Stimulated activated CD4-positive, alpha-beta T cell treated with anti-CD3 and anti-CD28 coated beads, Interleukin-4, amount 100 ng/mL, for 4 hours (primary cell): Measurements from ENCODE around the gene PEAK1.

ENCODE experiments used
- DNase-seq, 2 experiments: peaks; one replicate each; pipeline ENCODE4 v3.0.0-alpha.2; 2020

Gene PEAK1

DNA sequence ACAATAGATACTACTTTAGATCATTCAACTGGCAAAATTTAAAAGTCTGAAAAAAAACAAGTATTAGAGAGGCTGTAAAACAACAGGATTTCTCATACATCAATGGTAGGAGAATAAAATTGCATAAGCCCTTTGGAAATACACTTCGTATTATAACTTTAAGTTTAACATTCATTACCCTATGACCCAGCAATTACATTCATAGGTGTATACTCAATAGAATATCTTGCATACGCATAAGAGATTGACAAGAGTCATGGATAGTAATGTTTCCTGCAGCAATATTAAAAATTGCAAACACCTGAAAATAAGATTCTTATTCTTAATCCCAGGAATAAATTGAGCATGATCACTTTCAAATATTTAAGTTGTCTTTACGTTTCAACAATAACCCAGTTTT lies 63.6 kb downstream of the PEAK1 start:
- DNase-seq: no peak

DNA sequence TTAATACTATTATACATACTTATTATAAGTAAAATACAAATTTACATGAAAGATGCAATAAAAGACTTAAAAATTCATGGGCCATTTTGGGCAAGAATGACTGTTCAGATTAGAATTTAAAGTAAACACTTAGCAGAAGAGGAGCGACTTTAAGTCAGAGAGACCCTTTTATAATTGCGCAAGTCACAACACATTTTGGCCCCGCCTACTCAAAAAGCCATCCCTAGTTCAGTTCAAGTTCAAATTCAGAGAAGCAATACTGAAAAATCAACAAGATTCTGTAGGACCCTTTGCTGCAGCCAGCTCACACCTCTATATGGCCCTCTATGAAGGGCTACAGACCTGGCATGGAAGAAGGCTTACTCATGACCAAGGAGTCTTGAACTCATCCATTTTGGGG lies 64.6 kb downstream of the PEAK1 start:
- DNase-seq: no peak

DNA sequence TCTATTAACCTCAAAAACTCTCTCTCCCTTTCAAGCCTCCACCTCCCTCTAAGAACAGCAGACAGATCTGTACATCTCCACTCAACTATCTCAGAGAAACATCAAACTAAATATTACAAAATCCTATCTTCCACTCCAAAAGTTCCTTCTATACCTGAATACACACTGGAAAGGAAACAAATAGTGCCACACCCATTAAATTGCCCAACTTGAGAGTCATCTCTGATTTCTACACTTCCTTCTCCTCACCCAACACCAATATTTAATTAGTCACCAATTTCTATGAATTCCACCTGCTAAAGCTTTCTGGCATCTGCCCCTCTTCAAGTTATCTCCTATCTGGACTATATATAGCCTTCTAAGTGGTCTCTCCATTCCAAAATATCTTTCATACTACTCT lies 65.8 kb downstream of the PEAK1 start:
- no peak for DNase-seq

DNA sequence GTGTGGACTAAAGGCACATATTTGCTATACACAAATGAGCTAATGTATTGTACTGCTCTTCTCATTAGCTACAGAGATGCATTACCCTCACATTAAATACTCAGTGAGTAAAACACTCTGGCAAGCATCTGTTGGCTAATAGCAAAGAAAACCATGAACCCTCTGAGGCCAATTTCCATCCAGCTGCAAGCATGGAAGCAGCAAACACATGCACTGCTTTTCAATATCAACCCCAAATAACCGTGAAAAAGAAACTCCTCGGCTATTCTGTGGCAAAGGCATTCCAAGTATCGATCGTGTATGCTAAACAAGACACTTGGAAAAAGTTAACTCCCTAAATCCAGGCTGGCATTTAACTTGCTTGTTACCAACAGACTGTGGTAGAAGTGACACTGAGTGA lies 67.0 kb downstream of the PEAK1 start:
- no peak for DNase-seq

DNA sequence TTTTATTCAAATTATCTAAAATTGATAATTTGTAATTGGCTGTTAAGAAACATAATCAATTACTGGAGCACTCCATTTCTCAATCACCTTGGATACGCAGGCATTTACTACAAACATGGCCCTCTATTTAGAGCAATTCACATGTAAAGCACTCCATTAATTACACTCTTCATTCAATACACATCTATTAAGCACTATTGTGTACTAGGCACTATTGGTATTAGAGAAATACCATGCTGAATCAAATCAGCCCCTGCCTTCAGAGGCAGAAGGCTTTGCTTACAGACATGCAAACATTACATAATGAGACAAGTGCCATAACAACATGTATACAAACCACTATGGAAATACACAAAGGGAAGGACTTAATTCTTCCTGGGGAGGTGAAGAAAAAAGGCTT lies 69.1 kb downstream of the PEAK1 start:
- DNase-seq: no peak

DNA sequence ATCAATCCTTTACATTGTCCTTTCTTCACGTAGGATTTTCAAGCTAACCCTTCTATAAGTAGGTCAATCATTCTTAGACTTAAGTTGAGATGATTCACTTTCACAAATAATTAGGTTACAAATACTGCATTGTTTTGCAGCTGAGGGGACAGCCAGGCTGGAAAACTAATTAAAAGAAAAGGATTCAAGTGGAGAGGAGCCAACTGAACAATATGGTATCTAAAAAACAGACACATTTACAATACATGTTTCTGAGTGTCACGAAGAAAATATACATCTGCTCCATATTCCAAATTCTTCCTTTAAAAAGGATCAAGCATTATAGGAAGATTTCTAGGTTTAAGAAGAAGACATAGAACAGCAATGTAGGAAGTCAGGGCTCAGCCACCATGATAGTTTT lies 70.2 kb downstream of the PEAK1 start:
- no peak for DNase-seq

DNA sequence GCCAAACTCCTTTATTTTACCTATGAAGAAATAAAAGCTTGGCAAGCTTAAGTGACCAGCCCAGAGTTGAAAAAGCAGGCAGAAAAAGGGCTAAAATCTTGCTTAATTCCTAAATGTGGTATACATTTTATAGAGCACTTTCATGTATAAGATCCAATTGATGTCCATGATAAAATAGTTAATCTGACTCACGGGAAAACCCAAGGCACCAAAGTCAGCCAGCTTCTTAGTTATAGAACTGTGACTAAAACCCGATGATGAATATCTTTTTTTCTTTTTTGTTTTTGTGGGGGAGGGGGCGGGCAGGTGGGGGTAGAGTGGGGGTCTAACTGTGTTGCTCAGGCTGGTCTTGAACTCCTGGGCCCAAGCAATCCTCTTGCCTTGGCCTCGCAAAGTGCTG lies 71.4 kb downstream of the PEAK1 start:
- no peak for DNase-seq

DNA sequence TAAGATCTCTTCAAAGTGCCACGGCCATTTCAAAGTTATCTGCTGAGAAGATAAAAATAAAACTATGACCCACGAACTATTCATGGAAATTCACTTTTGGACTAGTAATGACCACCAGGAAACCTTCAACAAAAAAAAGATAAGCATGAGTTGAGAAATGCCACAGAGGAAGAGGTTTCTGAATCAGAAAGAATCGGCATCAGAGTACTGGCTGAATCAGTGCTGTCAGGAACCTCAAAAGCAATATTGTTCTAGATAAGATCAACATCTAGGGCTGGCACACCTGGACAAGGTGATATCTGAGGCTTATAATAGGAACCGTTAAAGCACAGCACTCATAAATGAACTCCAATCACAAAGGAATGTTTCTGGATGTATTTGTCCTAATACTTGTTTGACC lies 72.7 kb downstream of the PEAK1 start:
- no peak for DNase-seq

DNA sequence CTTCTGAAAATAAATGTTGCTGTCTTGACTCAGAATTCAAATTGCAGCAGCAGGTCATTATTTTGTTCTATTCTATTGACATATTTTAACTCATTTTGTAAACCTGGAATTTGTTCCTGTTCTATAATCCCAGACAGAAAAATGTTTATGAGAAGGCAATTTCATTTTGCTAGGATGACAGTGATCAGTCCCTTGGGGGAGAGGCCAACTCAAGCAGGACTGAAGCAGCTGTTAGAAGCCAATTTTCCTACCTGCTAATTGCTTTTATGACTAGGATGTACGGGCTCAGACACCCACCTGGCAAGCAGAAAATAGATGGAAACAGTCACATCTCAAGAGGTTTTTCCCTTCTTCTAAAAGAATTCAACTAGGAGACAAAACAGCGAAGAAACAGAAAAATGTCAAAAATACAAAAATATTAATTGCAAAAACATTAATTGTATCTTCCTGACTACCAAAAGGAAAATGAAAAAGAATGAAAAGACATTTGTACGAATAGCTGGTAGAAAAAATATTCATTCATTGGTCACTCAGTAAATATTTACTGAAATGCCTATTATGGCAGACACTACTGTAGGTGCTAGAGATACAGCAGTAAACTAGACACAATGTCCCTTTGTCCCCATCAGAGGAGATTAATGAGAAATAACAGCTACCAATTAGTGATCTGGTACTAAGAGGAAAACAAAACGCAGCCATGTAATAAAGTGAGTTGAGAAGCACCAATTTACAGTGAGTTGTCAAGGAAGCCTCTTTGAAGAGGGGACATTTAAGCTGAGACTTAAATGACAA lies 73.5 kb downstream of the PEAK1 start:
- no peak for DNase-seq

DNA sequence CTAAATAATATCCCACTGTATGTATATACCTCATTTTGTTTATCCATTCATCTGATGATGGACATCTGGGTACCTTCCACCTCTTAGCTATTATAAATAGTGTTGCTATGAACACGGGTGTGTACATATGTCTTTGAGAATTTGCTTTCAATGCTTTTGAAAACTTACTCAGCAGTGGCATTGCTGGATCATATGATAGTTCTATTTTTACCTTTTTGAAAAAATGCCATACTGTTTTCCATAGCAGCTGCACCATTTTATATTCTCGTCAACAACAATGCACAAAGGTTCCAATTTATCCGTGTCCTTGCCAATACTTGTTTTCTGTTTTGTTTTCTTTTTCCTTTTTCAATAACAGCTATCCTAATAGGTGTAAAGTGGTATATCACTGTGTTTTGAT lies 77.1 kb downstream of the PEAK1 start:
- DNase-seq: no peak

DNA sequence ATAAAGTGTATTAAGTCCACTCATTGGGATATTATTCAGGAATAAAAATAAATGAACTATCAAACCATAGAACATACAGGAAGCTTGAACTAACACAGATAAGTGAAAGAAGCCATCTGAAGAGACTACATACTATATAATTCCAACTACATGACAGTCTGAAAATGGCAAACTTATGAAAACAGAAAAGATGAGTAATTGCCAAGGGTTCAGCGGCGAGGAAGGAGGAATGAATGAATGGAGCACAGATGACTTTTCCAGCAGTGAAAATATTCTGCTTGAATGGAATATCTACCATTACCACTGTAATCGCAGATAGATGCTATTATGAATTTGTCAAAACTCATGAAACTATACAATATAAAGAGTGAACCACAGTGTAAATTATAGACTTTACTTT lies 79.7 kb downstream of the PEAK1 start:
- no peak for DNase-seq

DNA sequence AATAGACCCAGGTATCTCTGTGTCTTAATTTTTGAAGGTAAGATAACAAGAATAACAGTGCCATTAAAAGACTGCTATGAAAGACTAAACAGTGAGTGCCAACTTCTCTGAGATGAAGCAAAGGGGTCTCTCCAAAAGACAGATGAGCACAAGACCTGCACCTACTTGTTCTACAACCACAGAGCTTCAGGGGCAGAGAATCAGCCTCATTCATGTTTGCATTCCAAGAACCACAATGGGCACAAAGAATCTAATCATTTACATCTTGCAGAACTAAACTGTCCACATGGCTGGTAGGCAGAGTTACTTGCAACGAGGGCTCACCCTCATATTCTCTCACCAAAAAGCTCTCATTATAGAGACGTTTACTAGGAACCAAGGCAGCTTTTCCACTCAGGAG lies 83.9 kb downstream of the PEAK1 start:
- DNase-seq: no peak

DNA sequence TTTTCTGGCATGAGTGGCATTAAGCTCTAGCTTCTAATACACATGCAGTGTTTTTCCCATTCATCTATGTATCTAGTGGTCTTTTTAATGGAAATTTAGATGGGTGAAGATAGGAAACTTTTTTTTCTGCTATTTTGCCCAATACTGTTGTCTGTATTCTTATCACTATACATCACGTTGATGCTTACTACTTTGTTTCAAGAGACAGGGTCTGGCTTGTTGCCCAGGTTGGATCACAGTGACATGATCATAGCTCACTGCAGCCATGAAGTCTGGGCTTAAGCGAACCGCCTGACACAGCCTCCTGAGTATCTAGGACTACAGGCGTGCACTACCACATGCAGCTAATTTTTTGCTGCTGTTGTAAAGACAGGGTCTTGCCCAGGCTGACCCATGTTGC lies 84.6 kb downstream of the PEAK1 start:
- DNase-seq: no peak

DNA sequence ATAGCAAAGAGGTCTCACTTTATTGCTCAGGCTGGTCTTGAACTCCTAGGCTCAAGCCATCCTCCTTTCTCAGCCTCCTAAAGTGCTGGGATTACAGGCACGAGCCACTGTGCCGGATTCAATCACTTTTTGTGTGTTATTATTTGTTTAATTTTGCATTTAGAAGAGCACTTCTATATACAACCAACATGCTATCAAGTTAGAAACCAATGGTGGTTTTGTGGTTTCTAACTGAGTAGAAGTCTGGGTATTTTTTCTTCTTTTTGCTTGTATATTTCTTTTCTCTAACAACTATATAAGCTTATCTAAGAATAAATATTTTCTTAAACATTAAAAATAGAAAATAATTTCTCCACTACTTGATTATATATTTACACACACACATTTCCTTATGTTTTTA lies 86.7 kb downstream of the PEAK1 start:
- no peak for DNase-seq

DNA sequence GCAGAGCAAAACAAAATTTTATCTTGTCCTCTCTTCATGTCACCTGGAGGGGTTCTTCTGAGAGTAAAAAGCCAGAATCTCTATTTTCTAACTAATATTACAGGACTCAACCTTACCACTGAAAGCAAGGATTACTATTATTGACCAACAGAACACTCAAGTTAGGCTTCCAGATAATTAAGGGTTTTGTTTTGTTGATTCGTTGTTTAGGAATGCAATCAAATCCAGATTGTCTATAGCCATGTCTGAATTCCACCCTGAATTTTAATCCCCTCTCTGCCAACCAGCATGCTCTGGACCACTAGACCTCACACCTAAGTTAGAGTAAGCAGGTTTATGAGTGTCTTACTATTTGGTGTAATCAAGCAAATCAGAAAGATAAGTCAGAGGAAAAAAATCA lies 90.7 kb downstream of the PEAK1 start:
- no peak for DNase-seq

DNA sequence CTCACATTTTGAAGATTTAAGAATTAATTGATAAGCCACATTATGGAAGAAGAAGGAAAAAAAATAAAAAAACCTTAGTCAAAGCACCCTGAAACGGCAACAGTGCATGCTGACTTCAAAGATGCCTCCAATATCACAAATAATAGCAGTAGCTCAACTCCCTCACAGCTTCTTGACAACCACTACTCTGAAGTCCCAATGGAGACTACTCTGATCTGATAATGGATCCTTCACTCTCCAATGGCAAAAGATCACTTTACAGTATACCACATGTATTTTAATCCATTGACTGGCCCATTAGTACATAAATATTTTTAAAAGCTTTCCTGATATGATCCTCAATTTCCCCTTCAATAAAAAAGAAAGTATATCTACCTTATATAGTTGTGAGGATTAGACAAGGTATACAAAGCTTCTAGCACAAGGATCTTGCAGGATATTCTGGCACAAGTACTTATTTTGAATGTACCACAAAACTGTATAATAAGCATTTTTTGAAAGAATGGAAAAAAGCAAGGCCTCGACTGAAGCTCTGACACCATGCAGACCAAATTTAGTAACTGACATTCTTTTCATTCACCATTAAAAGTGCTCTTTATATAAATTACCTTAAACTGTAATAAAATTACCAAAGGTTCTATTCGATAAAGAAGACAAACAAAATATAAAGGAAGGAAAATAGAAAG lies 91.9 kb downstream of the PEAK1 start:
- no peak for DNase-seq

DNA sequence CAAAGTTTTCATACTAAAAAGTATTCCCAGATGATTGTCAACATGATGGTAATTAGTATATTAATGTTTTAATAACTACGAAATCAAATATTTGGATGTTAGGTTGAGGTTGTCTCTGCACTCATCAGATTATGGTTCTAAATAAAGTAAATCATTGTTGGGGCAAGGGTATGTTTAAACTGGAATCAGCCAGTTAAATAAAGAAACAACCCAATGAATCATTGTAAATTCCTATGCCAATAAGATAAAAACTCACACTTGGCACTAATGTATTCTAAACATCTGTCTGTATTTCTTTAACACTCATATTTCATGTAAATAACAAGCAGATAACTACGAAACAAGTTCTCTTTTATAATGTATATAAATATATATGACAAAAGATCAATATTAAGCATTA lies 92.7 kb downstream of the PEAK1 start:
- DNase-seq: no peak

DNA sequence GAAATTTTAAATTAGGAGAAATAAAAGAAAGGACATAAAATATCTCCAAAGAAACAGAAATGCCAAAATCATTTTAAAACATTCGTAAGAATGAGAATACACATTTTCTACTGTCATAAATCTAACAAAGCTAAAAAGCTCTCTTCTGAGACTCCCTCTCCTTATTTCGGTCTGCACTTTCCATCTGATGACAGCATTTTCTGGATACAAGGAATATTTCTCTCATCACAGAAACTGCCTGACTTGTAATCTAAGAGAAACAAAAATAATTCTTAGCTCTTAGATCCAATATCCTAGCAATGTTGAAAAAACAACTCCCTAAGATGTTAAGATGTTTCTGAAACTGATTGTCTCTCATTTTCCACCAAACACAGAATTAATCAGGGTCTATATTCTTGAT lies 93.5 kb downstream of the PEAK1 start:
- no peak for DNase-seq

DNA sequence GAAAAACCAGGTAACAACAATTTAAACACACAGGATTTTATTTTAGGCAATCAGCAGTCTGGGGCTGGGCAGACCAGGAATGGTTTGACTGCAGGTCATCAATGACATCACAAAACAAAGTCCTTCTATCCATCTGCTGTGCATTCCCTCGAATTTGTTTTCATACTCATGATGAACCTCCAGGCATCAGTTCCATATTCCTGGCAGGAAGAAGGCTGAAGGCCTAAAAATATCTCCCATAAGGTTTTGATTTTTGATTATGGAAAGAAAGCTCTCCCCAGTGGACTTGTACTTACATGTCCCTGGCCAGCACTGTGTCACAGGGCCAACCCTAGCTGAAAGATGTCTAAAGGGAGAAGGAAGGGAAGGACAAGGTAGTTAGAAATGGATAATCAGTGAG lies 107.4 kb downstream of the PEAK1 start:
- DNase-seq: no peak

DNA sequence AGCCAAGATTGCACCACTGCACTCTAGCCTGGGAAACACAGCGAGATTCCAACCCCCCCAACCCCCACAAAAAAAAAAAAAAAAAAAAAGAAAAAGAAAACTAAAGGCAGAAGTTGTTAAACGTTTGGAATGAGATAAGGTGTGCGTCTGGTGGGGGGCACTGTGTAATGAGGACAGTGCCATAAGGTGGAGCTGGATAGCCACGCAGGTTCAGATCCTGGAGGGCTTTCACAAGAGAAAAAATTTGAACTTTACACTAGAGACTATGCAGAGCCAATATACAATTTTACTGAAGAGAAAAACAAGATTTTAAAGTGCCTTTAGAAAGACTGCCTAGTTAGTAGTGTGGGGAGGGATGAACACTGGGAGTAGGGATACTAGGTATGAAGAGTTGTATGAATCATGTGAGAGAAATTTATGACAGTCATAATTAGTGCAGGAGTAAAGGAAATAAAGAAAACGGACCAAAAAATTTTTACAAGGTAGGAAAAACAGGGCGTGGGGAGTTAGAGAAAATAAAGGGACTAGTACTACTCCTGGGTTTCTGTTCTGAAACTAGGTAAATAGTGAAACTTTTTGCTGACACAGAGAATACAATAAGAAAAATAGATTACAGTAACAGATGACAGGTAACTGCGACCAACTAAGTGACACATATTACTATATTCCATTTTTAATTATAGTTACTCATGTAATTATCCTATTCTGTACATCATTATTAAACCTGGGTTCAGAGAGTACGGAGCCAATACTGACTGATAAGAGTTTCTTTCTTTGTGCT lies 108.1 kb downstream of the PEAK1 start:
- no peak for DNase-seq

DNA sequence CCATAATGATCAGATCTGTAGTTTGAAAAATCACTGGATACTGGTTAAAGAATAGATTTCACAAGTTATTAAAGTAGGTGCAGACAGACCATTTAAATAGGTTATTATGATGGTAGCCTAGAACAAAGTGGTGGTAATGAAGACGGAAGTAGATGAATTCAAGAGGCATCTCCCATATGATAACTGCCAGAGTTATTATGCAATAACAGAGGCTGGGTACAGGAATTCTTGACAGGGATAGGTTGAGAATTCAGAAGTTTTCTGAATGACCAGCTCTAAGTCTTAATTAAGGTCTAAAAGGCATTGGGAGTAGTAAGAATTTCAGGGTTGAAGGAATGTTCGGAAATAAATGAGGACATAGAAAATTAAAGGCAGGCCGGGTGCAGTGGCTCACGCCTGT lies 108.9 kb downstream of the PEAK1 start:
- no peak for DNase-seq

DNA sequence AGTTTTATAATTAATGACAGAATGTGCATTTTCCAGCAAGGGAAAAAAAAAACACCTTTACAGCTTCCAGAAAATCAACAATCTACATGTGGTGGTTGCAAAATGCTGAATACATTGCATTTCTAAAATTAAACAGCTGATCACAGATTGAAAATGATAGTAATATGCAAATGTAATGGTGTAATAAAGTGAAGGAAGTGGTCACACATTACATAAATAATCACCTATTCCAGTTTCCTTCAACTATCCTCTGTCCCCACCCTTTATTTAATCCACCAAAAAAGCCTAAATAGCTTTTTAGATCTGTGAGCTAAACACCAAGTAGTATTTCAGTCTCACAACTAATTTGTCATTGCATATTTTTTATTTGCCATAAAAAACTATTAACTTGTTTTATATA lies 110.5 kb downstream of the PEAK1 start:
- DNase-seq: no peak

DNA sequence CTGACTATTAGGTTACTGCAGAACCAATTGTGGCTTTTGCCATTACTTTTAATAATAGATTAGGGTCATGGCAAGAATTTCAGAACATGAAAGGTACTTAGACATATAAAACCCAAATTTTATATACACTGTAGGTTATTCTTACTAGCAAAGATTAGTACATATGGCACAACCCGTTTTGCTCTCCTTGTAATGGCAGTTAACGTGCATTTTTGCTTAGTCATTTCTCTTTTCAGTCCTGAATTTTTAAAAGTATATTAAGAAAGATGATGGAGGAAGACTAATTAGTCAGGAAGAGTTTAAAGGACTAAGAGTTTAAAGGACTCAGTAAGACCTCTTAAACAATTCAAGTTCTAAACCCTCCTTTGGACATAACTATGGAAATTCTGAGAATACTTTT lies 114.0 kb downstream of the PEAK1 start:
- DNase-seq: no peak

DNA sequence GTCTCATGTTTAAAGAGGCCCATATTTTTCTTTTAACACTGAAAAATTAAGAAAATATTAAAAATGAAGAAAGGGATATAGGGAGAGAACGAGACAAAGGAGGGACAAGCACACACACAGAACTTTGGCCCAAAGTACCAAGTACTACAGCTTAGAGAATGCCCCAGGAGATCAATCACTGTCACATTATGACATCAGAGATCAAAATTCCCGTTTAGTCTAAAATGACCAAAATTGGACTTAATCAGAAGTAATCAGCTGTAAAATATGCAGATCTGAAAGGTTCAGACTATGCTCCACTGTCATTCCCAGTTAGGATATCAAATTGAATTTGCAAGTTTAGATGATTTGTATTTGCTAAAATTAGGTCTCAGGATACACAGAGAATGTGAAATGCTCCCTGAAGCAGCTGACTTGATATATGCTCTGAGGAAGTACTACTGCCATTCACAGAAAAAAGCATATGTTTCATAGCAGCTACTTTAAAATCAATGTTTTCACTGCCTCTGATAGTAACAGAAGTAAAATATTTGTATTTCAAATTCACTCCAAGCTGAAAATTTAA lies 123.0 kb downstream of the PEAK1 start:
- no peak for DNase-seq
